Epithelial cell of proximal tubule (primary cell): ENCODE data around the gene RBM20. TPM values are rescaled to one million over a fixed set of nuclear protein-coding genes. Genes with fewer than 3 reads are reported as not detected.
"Not testable (repeated sequence)": the region's sequence is repeated elsewhere in the genome, so short reads cannot be mapped to it uniquely, and the experiment has no call there.

ENCODE experiments used
- DNase-seq: peaks from one replicate; pipeline ENCODE4 v3.0.0-alpha.2; 2011; ENCODE audit warnings: low read depth
- H3K4me3 ChIP-seq: 2 replicates; pipeline ENCODE4 v1.5.1; 2011; ENCODE audit warnings: low read depth, mild to moderate bottlenecking, low read length
- CTCF ChIP-seq: conservative IDR thresholded peaks from 2 replicates; pipeline ENCODE4 v1.5.1; 2012; ENCODE audit warnings: low read depth, mild to moderate bottlenecking, low read length
- total RNA-seq: library from RNA; depleted of rRNA; stranded (reverse); fragments of >200 nt; gene quantifications from 2 replicates; pipeline ENCODE4 v1.2.3, GENCODE V29; 2015

The RBM20 gene
- total RNA-seq, 1 donor from 2014 or later = 0.46 TPM

- peak; percentile 97 for TF ChIP-seq CTCF
- peak; percentile 20 for DNase-seq
Observed at GRCh38 chr10:110610308-110610774, 33.8 kb upstream of the RBM20 start.

GRCh38 chr10:110610781-110611180 is 33.4 kb upstream of the RBM20 start:
- not testable (repeated sequence) for DNase-seq, H3K4me3 ChIP-seq

More at GRCh38 chr10:110610308-110610774, 33.8 kb upstream of the RBM20 start:
- H3K4me3 ChIP-seq = no peak overlapping the region

- no peak for TF ChIP-seq CTCF
- H3K4me3 ChIP-seq = no peak overlapping the region
- no peak for DNase-seq
Observed at GRCh38 chr10:110612087-110612486, 32.0 kb upstream of the RBM20 start.

GRCh38 chr10:110612629-110613028 is 31.5 kb upstream of the RBM20 start:
- no peak for DNase-seq
- TF ChIP-seq CTCF = no peak
- H3K4me3 ChIP-seq = no peak overlapping the region

- DNase-seq = no peak
- TF ChIP-seq CTCF = no peak
- no peak overlapping the region for H3K4me3 ChIP-seq
Observed at GRCh38 chr10:110613341-110613995, 30.7 kb upstream of the RBM20 start.

GRCh38 chr10:110613996-110614495 is 30.1 kb upstream of the RBM20 start:
- H3K4me3 ChIP-seq = no peak overlapping the region
- TF ChIP-seq CTCF = no peak
- no peak for DNase-seq

GRCh38 chr10:110615057-110615747 is 28.9 kb upstream of the RBM20 start:
- H3K4me3 ChIP-seq = no peak overlapping the region
- no peak for TF ChIP-seq CTCF
- no peak for DNase-seq
